Esophagus mucosa (tissue), 1 donor: Measurements from ENCODE around the gene SASH3. TPM values are rescaled to one million over a fixed set of nuclear protein-coding genes. Genes with fewer than 3 reads are reported as not detected.

Experiments
- ATAC-seq: fragments of 200-7000 bp; cut with Tn5 transposase; one replicate; pipeline ENCODE4 v1.9.1; 2020
- total RNA-seq: library from RNA; stranded (reverse); gene quantifications from one replicate; pipeline ENCODE4 v1.2.4, GENCODE V29; 2023
- donor health status: DM: yes; HTN: yes; CAD: no.

Gene SASH3
- total RNA-seq, 1 donor from 2014 or later = 1.6 TPM

GRCh38 chrX:129785160-129785947 lies 5.6 kb downstream of the SASH3 start:
- no peak for ATAC-seq

- peak; percentile 12 for ATAC-seq
Measured at GRCh38 chrX:129786210-129786651, 6.5 kb downstream of the SASH3 start.

- ATAC-seq = no peak
Measured at GRCh38 chrX:129787336-129788055, 7.7 kb downstream of the SASH3 start.

- no peak for ATAC-seq
Measured at GRCh38 chrX:129788527-129788926, 8.8 kb downstream of the SASH3 start.

GRCh38 chrX:129790146-129790545 lies 10.4 kb downstream of the SASH3 start:
- no peak for ATAC-seq

GRCh38 chrX:129790808-129791207 lies 11.1 kb downstream of the SASH3 start:
- ATAC-seq = no peak

- ATAC-seq = no peak
Measured at GRCh38 chrX:129791336-129791735, 11.6 kb downstream of the SASH3 start.

GRCh38 chrX:129791961-129792570 lies 12.3 kb downstream of the SASH3 start:
- ATAC-seq = no peak

- no peak for ATAC-seq
Measured at GRCh38 chrX:129792586-129793291, 13.0 kb downstream of the SASH3 start.

GRCh38 chrX:129793604-129794191 lies 13.9 kb downstream of the SASH3 start:
- no peak for ATAC-seq

GRCh38 chrX:129795584-129795983 lies 15.8 kb downstream of the SASH3 start:
- no peak for ATAC-seq

- ATAC-seq = no peak
Measured at GRCh38 chrX:129797251-129797906, 17.6 kb downstream of the SASH3 start.

GRCh38 chrX:129798456-129798855 lies 18.7 kb downstream of the SASH3 start:
- no peak for ATAC-seq

- ATAC-seq = no peak
Measured at GRCh38 chrX:129798888-129799287, 19.1 kb downstream of the SASH3 start.

GRCh38 chrX:129800186-129800585 lies 20.4 kb downstream of the SASH3 start:
- ATAC-seq = no peak

- ATAC-seq = no peak
Measured at GRCh38 chrX:129802863-129803262, 23.1 kb downstream of the SASH3 start.

GRCh38 chrX:129804806-129805205 lies 25.1 kb downstream of the SASH3 start:
- ATAC-seq = no peak

GRCh38 chrX:129808158-129808828 lies 28.5 kb downstream of the SASH3 start:
- ATAC-seq = no peak

- ATAC-seq = no peak
Measured at GRCh38 chrX:129808829-129809796, 29.4 kb downstream of the SASH3 start.
